HTR-8/SVneo (cell line): ENCODE data around the gene VKORC1.

ENCODE experiments used
- DNase-seq: peaks from one replicate; pipeline ENCODE4 v3.0.0; 2011; ENCODE audit warnings: low spot score, mixed read lengths; ENCODE audit not compliant: insufficient read length
- FAIRE-seq: peaks from 2 replicates; lab custom pipeline; 2011; peaks lifted over from hg19 to GRCh38; lab: Jason Lieb, UNC

The VKORC1 gene

DNA sequence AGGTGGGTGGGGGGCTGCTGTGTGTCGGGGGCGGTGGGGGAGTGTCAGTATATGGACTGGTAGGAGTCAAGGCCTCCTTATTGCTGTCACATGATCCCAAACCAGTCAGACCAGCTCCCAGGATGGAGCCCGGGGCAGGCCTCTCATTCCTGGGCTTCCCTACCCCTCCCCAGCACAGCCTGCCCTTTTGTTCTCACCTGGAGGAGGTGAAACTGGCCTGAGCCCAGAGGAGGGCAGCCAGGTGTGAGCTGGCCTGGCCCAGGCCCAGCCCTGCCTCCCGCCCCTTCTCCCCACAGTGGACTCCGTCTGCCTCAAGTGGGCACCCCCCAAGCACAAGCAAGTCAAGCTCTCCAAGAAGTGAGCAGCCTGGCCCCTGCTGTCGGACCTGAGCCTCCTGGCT, 36.3 kb upstream of the VKORC1 start:
- no peak for DNase-seq
- no peak for FAIRE-seq

- FAIRE-seq = no peak
Measured at GRCh38 chr16:31130336-31130891, 35.8 kb upstream of the VKORC1 start.

DNA sequence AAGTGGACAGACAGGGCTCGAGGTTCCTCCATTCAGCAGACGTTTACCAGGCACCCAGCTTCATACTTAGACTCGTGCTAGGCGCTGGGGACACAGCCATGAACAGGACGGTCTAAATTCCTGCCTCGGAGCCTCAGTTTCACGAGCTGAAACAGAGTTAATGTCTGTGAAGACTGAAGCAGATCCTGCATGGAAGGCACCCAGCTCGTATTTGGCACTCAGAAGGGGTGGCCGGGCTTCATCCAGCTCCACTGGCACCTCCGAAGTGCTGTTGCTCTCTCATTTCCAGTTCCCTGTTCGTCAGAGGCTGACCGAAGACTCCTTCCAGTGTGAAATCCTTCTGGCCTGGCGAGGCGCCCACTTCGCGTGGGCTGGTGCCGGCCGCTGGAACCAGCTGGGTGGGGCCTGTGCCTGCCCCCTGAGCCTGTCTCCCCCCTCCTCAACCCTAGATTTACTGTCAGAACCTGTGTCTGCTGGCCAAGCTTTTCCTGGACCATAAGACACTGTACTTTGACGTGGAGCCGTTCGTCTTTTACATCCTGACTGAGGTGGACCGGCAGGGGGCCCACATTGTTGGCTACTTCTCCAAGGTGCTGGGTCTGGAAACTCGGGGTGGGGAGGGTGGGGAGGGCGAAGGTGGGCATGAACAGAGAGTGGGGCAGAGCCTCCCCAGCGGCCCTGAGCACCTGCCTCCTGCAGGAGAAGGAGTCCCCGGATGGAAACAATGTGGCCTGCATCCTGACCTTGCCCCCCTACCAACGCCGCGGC, 35.2 kb upstream of the VKORC1 start:
- FAIRE-seq (no peak), DNase-seq (no peak)

More at GRCh38 chr16:31130336-31130891, 35.8 kb upstream of the VKORC1 start:
- DNase-seq = no peak

DNA sequence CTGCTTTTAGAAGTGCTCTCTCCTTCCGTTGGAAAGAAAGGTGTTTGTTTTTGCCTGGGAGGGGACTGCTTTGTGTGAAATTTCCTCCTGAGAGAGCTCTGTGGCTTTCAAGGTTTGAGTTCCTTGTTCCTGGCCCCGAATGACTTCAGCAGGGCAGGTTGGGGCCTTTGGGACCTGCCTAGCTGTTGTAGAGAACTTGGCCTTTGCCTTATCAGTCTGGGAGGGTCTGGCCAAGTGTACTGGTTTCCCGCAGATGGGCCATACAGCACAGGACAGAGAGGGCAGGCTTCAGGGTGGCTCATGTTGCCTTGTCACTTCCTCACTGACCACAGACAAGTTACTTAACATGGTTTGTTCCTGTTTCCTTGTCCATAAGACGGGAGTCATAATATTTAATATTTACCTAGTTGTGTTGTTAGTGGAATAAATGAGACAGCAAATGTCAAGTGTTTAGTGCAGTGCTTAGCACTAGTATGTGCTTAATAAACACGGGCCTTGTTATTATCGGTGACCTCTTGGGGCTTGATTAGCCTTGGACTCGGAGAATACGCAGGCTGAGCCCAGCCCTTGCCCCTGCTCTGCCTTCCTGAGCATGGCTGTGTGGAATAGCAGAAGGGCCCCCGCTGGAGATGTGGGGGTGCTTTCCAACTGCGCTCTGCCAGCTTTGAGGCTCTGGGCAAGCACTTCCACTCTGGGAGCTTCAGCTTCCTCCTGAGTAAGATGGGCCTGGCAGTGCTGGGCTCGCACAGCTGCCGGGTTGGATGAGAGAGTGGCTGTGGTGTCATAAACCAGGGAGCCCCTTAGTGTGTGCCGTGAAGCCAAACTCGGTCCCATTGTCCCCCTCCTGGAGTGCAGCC, 34.3 kb upstream of the VKORC1 start:
- DNase-seq = no peak
- no peak for FAIRE-seq

- DNase-seq (no peak), FAIRE-seq (no peak)
Measured at GRCh38 chr16:31127182-31127581, 32.6 kb upstream of the VKORC1 start.

- no peak for DNase-seq
- FAIRE-seq = peak; percentile 52
Measured at GRCh38 chr16:31125844-31126243, 31.2 kb upstream of the VKORC1 start.

- FAIRE-seq (no peak), DNase-seq (no peak)
Measured at GRCh38 chr16:31120129-31120528, 25.5 kb upstream of the VKORC1 start.

DNA sequence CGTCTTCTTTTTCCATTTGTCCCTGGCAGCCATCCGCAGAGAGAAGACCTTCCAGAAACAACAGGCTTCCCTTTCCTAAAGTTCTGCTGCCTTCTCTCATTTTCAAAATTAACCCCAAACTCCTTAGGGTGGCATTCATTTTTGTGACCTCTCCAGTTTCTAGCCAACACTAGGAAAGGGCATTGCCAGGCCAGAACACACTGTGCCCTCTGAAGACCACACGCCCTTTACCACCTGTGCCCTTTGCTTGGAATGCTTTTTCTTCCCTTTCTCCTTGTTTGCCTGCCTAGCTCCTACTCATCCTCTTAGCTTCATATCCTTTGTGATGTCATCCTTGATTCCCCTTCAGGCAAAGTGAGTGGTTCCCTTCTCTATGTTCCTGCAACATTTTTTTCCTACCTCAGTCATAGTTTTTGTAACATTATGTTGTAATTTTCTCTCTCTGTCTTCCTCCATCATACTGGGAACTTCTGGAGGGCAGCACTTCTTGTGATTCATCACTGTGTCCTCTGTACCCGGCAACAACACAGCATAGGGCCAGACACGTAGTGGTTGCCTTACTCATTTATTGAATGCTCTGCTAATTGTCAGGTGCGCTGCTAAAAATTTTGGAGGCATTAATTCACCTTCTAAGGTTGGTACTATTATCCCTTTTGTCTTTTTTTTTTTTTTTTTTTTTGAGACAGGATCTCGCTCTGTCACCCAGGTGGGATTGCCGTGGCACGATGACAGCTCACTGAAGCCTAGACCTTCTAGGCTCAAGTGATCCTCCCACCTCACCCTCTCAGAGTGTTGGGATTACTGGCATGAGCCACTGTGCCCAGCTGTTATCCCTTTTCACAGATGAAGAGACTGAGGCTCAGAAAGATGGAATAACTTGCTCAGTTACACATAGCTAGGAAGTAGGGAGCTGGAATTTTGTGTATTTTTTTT, 23.9 kb upstream of the VKORC1 start:
- no peak for FAIRE-seq
- DNase-seq = no peak

DNA sequence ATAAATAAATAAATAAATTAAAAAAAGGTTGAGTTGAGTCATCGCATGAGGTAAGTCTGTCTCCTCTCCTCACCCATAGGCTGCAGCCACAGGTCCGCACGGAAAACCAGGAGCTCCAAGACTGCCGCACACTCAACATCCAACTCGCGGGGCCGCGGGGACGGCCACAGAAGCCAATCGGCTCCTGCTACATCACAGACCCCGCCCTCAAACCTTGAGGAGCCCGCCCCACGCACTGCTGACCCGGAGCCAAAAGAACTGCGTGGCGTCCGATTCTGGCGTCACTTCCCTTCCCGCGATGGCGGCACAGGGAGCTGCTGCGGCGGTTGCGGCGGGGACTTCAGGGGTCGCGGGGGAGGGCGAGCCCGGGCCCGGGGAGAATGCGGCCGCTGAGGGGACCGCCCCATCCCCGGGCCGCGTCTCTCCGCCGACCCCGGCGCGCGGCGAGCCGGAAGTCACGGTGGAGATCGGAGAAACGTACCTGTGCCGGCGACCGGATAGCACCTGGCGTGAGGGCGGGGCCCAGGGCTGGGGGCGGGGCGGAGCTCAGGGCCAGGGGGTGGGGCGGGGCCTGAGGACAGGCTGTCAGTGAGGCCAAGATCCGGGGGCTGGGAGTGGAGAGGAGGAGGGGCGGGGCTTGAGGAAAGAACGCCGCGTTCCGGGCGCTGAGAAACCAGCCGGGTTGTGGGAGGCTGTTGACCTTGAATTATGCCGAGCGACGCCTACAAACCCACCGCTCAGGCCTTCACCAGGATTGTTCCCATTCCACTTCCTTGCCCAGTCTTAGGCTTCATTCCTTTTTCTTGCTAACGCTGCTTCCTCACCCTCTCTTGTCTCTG, 23.0 kb upstream of the VKORC1 start, which contains the start of gene KAT8:
KAT8 (plus strand) TSS at position 281 of the 839 bp plus-strand sequence; CDS start at position 299, 18 bp downstream.
- DNase-seq (peak; percentile 96), FAIRE-seq (peak; percentile 89)

DNA sequence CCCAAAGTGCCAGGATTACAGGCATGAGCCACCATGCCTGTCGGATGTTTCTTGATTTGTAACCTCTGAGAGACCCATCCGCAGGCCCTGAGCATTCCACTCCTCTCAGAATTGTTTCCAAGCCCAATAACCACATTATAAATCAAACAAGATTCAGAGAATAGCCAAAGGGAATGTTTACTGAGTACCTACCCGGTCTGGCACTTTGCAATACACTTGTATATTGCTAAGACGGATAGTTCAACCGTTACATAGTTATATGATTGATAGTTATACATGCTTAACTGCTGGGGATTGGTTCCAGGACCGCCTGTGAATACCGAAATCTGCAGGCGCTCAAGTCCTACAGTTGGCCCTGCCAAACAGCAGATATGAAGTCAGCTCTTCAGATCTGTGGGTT, 19.9 kb upstream of the VKORC1 start:
- no peak for DNase-seq
- FAIRE-seq = no peak

DNA sequence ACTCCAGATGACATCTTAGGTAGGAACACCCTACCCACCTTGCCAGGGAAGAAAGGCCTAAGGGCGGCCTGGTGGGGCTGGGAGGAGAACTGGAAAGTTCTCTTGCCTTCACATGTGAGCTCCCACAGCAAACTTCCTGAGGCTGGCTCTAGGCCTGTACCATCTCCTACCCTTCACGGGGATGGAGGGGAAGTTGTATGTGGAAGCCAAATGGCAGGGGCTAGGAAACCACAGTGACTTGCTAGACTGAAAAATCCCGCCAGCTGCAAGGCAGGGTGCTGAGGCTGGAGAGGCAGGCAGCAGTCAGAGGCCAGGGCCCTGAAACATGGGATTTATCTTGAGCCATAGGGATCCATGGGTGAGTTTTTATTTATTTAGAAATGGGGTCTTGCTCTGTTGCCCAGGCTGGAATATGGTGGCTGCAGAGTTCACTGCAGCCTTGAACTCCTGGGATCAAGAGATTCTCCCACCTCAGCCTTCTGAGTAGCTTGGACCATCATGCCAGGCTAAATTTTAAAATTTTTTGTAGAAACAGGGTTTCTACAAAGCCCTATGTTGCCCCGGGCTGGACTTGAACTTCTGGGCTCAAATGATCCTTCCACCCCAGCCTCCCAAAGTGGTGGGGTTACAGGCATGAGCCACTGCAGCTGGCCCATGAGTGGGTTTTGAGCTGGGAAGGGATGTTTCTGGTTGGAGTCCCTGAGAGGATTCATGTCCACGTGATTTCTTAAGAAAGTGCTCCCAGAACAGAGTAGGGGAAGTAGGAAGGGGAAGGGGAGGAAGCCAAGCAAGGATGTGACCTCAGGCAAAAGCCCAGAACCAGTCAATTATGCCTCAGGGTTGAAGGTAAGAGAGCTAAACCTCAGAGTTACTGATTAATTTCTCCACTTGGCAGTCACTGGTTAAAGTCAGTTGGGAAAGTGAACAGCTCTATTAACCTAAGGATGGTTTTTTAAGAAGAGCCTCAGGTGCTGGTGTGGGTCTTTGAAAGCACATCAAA, 18.8 kb upstream of the VKORC1 start:
- DNase-seq (no peak), FAIRE-seq (no peak)

GRCh38 chr16:31112711-31113110, 18.1 kb upstream of the VKORC1 start:
- no peak for DNase-seq
- FAIRE-seq = no peak

- DNase-seq (no peak), FAIRE-seq (no peak)
Measured at GRCh38 chr16:31111881-31112466, 17.4 kb upstream of the VKORC1 start.

DNA sequence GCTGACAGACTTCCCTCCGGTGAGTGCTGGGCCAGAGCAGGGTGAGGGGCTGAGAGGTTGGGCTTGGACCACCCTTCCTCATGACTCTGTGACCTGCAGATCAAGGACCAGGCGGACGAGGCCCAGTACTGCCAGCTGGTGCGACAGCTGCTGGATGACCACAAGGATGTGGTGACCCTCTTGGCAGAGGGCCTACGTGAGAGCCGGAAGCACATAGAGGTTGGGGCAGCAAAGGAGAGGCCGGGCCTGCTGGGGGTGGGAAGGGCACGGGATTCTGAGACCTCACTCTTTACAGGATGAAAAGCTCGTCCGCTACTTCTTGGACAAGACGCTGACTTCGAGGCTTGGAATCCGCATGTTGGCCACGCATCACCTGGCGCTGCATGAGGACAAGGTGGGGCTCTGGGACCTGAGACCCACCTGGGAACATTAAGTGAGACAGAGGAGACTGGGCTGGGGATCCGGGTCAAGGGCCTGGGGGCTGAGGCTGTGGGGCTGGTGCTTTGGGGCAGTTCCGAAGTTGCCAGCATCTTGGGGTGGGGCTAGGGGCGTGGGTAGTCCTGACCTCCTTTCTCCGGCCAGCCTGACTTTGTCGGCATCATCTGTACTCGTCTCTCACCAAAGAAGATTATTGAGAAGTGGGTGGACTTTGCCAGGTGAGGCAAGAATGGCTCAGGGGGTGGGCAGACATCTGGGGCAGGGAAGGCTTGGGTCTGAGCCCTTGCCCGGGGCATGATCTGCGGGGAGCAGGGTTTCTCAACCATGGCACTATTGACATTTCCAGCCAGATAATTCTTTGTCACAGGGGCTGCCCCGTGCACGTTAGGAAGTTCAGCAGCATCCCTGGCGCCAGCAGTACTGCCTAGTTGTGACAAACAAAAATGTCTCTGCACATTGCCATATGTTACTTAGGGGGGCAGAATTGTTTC, 15.8 kb upstream of the VKORC1 start:
- DNase-seq (no peak), FAIRE-seq (no peak)

DNA sequence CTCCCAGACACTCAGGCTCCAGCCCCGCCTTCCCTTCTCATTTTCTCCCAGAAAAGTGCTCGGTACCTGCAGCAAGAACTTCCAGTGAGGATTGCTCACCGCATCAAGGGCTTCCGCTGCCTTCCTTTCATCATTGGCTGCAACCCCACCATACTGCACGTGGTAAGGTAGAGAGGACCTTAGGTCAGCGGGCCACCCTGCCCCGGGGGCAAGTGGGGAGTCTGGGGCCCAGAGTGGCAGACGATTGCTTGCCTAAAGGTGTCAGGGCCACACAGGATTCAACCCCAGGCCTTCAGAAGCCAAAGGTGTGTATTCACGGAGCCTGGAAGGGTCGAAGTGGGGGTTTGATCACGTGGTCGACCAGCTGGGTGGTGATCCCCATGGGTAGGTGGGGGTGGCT, 15.0 kb upstream of the VKORC1 start:
- DNase-seq (no peak), FAIRE-seq (no peak)

DNA sequence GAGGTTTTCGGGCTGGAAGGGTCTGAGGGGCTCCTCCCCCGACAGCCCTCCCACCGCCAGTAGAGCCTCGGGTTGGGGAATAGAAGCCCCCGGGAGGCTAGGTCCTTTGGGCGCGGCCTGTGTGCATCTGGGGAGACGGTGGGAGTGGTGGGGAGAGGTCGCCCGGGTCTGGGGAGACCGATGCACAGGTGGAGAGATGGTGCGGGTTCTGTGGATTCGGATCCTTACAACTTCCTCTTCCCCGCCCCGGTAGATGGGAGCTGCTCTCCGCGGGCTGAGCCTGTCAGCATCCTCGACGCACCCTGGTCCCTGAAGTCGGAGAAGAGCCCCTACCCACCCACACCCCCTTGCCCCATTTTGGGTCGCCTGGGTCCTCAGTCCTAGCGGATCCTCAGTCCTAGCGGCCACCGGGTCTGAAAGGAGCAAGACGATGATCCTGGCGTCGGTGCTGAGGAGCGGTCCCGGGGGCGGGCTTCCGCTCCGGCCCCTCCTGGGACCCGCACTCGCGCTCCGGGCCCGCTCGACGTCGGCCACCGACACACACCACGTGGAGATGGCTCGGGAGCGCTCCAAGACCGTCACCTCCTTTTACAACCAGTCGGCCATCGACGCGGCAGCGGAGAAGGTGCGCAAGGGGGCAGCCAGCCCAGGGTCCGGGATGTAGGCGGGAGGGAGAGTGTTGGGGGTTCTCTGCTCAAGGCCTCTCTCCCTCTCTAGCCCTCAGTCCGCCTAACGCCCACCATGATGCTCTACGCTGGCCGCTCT, 14.4 kb upstream of the VKORC1 start:
- DNase-seq (no peak), FAIRE-seq (no peak)
